PFSK-1 (cell line): Measurements from ENCODE around the gene NOP16.

ENCODE experiments used
- POLR2AphosphoS5 ChIP-seq: IDR thresholded peaks from 2 replicates; pipeline ENCODE4 v1.6.1; 2012; ENCODE audit warnings: low read depth, mild to moderate bottlenecking, control low read depth, low read length, moderate library complexity
- SIN3A ChIP-seq: IDR thresholded peaks from 2 replicates; pipeline ENCODE4 v1.6.1; 2012; ENCODE audit warnings: mild to moderate bottlenecking, low read length, moderate library complexity, borderline replicate concordance; ENCODE audit not compliant: insufficient read depth
- TAF1 ChIP-seq: IDR thresholded peaks from 2 replicates; pipeline ENCODE4 v1.6.1; 2012; ENCODE audit warnings: low read length, control low read depth, borderline replicate concordance; ENCODE audit not compliant: insufficient read depth
- TF ChIP-seq, protein P1 (sequence below), 2 experiments: IDR thresholded peaks; 2 replicates each; pipeline versions ENCODE4 v1.6.1 to v1.8.0; 2011 to 2012; ENCODE audit warnings: low read depth in 2 of 2, low read length in 2 of 2, control low read depth in 1 of 2, inconsistent platforms in 1 of 2, mild to moderate bottlenecking in 1 of 2, moderate library complexity in 1 of 2; ENCODE audit not compliant: insufficient read depth in 1 of 2

DNA sequence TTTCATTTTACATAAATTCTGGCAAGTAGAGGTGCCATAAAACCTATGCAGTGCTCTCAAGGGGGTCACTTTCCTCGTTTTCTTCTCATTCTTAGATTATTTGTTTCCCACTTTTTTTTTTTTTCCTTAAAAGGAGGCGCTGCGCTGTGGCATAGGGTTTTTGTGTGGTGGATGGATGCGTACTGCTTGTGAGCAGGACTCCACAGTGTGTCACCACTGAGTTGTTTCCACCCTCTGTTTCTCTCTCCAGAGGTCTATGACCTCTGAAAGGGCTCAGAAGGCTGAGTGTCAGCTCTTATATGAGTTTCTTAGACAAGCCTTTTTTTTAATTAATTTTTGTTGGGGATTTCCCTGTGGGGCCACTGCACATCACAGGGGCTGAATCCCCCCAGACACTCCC is 41.6 kb upstream of the NOP16 start:
- no peak for TF ChIP-seq TAF1
- TF ChIP-seq, protein P1, sequence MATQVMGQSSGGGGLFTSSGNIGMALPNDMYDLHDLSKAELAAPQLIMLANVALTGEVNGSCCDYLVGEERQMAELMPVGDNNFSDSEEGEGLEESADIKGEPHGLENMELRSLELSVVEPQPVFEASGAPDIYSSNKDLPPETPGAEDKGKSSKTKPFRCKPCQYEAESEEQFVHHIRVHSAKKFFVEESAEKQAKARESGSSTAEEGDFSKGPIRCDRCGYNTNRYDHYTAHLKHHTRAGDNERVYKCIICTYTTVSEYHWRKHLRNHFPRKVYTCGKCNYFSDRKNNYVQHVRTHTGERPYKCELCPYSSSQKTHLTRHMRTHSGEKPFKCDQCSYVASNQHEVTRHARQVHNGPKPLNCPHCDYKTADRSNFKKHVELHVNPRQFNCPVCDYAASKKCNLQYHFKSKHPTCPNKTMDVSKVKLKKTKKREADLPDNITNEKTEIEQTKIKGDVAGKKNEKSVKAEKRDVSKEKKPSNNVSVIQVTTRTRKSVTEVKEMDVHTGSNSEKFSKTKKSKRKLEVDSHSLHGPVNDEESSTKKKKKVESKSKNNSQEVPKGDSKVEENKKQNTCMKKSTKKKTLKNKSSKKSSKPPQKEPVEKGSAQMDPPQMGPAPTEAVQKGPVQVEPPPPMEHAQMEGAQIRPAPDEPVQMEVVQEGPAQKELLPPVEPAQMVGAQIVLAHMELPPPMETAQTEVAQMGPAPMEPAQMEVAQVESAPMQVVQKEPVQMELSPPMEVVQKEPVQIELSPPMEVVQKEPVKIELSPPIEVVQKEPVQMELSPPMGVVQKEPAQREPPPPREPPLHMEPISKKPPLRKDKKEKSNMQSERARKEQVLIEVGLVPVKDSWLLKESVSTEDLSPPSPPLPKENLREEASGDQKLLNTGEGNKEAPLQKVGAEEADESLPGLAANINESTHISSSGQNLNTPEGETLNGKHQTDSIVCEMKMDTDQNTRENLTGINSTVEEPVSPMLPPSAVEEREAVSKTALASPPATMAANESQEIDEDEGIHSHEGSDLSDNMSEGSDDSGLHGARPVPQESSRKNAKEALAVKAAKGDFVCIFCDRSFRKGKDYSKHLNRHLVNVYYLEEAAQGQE (IDR thresholded peaks at IDR 0.05; ENCODE audit: insufficient read depth in 1 of 2, low read depth in 2 of 2, low read length in 2 of 2), result no peak
- no peak for TF ChIP-seq SIN3A
- no peak for TF ChIP-seq POLR2AphosphoS5
